Karpas-422 (cell line): ENCODE results near the gene GLIS1. TPM values are rescaled to one million over a fixed set of nuclear protein-coding genes. Genes with fewer than 3 reads are reported as not detected.

Experiments used
- DNase-seq: peaks from one replicate; pipeline ENCODE4 v3.0.0-alpha.2; 2015
- H2AFZ ChIP-seq: fragments of 200-600 bp; sonication (generic); 2 replicates; pipeline ENCODE4 v1.6.1; 2014; ENCODE audit warnings: antibody characterized with exemption, low read length, mixed read lengths
- H3K27ac ChIP-seq: fragments of 200-600 bp; sonication (generic); 2 replicates; pipeline ENCODE4 v1.5.1; 2014; ENCODE audit warnings: mild to moderate bottlenecking, low read length, moderate library complexity
- H3K27me3 ChIP-seq: fragments of 200-600 bp; sonication (generic); 2 replicates; pipeline ENCODE4 v1.6.1; 2014; ENCODE audit warnings: low read length, mixed read lengths
- H3K36me3 ChIP-seq: fragments of 200-600 bp; sonication (generic); 2 replicates; pipeline ENCODE4 v1.6.1; 2014; ENCODE audit warnings: low read length, mixed read lengths; ENCODE audit not compliant: insufficient read depth
- H3K4me1 ChIP-seq: fragments of 200-600 bp; sonication (generic); 2 replicates; pipeline ENCODE4 v1.6.1; 2014; ENCODE audit warnings: mild to moderate bottlenecking, low read length, mixed read lengths
- H3K4me2 ChIP-seq: fragments of 200-600 bp; sonication (generic); 2 replicates; pipeline ENCODE4 v1.6.1; 2014; ENCODE audit warnings: low read length, low read depth, mild to moderate bottlenecking; ENCODE audit not compliant: poor library complexity, severe bottlenecking
- H3K4me3 ChIP-seq: fragments of 200-600 bp; sonication (generic); 2 replicates; pipeline ENCODE4 v1.5.1; 2014; ENCODE audit warnings: mild to moderate bottlenecking, antibody characterized with exemption, low read length, mixed read lengths
- H3K79me2 ChIP-seq: fragments of 200-600 bp; sonication (generic); 2 replicates; pipeline ENCODE4 v1.6.1; 2014; ENCODE audit warnings: mild to moderate bottlenecking, low read length, mixed read lengths
- H3K9ac ChIP-seq: fragments of 200-600 bp; sonication (generic); 2 replicates; pipeline ENCODE4 v1.6.0; 2014; ENCODE audit warnings: low read length
- H3K9me2 ChIP-seq: fragments of 200-600 bp; sonication (generic), shearing (Covaris generic); replicated peaks from 2 replicates; pipeline ENCODE4 v1.6.0; 2014; ENCODE audit warnings: mild to moderate bottlenecking, low read length, moderate library complexity; ENCODE audit not compliant: insufficient read depth
- H3K9me3 ChIP-seq: fragments of 300-700, 200-600 bp; sonication (generic); 2 replicates; pipeline ENCODE4 v1.6.1; 2014; ENCODE audit warnings: low read length, mixed read lengths
- H4K20me1 ChIP-seq: fragments of 200-600 bp; sonication (generic); 2 replicates; pipeline ENCODE4 v1.6.1; 2014; ENCODE audit warnings: mild to moderate bottlenecking, antibody characterized with exemption, low read length, low read depth; ENCODE audit not compliant: insufficient read depth
- total RNA-seq: library from RNA; depleted of rRNA; stranded (reverse); fragments of >200 nt; shearing (Covaris generic); gene quantifications from 2 replicates; pipeline ENCODE4 v1.2.3, GENCODE V29; 2014; ENCODE audit warnings: low replicate concordance

GLIS1 gene
- total RNA-seq, 1 experiment from 2014 or later, result not detected

DNA sequence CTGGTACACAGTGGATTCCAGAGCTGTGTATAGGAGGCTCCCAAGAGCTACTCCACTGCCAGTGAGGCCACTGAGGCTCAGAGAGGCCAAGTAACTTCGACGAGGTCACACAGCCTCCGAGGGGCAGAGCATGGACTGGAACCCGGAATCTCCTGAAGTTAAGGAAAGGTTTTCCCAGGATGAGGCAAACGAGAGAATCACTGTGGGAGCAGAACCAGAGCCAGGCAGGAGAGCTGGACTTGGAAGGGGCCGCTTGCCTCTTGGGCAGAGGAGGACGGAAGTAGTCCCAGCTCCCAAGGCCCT, 52.0 kb downstream of the GLIS1 start:
- Histone ChIP-seq H3K27me3 (no peaks in the 10 kb centered on the region), H3K4me1 (peaks cover 2% of the 10 kb centered on the region), H3K4me3 (no peak overlapping the region), H3K27ac (no peak overlapping the region), H3K9ac (no peak overlapping the region), H2AFZ (no peak overlapping the region), H4K20me1 (no peaks in the 10 kb centered on the region; the same call in 1 of the 2 replicates), H3K9me2 (no peaks in the 10 kb centered on the region), H3K4me2 (no peak overlapping the region), H3K9me3 (no peaks in the 10 kb centered on the region), H3K79me2 (no peaks in the 10 kb centered on the region), H3K36me3 (no peaks in the 10 kb centered on the region)
- no peak for DNase-seq

DNA sequence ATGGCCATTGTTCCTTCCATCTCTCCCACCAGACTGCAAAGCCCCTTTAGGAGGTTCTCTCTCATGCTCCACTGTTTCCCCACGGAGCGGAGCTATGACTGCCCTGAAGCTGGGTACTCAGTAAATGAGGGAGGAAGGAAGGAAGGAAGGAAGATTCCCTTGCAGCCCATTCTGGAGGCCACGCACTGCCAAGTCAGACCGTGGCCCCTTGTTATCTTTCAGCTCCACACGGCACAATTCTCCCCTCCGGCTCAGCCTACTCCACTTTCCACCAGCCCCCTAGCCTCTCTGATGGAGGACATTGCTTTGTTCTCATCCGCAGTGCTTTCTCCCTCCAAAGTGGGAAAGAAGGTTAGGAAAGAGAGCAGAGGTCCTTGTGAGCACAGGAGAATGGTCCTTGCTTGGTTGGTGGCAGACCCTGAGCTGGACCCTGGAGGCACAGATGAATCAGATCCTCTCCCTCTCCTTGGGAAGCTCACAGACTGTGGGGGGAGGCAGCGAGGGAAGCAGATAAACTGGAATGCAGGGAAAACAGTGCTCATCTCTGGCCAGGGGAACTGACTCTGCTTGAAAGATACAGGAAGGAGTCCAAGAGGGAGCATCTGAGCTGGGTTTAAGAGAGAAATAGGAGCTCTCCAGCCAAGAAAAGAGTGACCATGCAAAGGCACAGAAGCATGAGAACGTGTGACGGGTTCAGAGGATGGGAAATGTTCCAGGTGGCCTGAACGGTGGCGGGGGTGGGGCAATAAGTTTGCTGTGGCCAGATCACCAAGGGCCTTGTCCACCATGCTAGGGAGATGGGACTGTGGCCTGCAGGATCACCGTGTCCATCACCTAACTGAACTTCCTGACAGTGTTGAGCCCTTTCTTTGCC, 52.6 kb downstream of the GLIS1 start:
- Histone ChIP-seq H3K27ac (no peak overlapping the region), H3K9ac (no peak overlapping the region), H3K9me2 (no peaks in the 10 kb centered on the region), H3K9me3 (no peaks in the 10 kb centered on the region), H4K20me1 (no peaks in the 10 kb centered on the region; the same call in 1 of the 2 replicates), H2AFZ (no peak overlapping the region), H3K79me2 (no peaks in the 10 kb centered on the region), H3K4me3 (no peak overlapping the region), H3K4me1 (peaks cover 5% of the 10 kb centered on the region), H3K36me3 (no peaks in the 10 kb centered on the region), H3K4me2 (no peak overlapping the region), H3K27me3 (no peaks in the 10 kb centered on the region)
- no peak for DNase-seq

DNA sequence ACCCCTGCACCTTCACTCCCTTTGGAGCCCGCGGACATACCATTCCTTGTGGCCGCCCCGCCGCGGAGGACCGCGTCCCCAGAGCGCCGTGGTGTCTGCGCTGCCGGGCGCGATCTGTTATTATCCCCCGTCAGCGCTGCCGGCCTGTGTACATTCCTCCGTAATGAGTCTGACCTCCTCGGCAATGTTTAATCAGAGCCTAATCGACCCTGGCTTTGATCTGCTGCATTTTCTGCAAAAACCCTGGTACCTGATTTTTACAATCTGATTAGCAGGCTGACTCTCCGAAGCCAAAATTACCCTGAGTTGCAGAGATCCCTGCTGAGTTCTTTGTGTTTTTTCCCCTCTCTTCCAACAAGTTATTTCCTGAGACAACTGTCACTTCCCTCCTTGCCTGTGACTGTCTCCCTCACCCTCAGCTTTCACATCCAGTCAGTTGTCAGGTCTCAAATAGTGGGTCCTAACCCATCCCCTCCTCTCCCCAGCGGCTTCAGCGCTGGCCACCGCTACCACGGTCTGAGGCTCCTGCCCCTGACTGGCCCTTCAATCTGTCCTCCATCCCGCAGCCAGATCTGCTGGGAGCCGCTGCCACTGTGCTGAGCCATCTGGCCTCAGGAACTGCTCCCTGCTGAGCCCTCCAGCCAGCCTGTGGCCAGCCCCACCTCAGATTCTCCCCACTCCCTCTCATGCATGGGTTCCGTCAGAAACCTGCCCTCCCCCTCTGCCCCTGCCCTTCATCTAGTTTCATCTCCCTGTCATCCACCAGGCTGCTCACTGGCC, 53.5 kb downstream of the GLIS1 start:
- no peak overlapping the region for H3K4me2 ChIP-seq
- H3K9ac ChIP-seq, result no peak overlapping the region
- no peaks in the 10 kb centered on the region for H3K79me2 ChIP-seq
- no peak overlapping the region for H2AFZ ChIP-seq
- H3K27me3 ChIP-seq, result no peaks in the 10 kb centered on the region
- no peak overlapping the region for H3K4me3 ChIP-seq
- H3K4me1 ChIP-seq, result peaks cover 5% of the 10 kb centered on the region
- no peak overlapping the region for H3K27ac ChIP-seq
- no peak for DNase-seq
- H3K9me2 ChIP-seq, result no peaks in the 10 kb centered on the region
- H3K9me3 ChIP-seq, result no peaks in the 10 kb centered on the region
- no peaks in the 10 kb centered on the region for H3K36me3 ChIP-seq
- no peaks in the 10 kb centered on the region; the same call in 1 of the 2 replicates for H4K20me1 ChIP-seq

- no peak overlapping the region for H3K4me3 ChIP-seq
- peaks cover 5% of the 10 kb centered on the region for H3K4me1 ChIP-seq
- no peak overlapping the region for H3K27ac ChIP-seq
- no peaks in the 10 kb centered on the region for H3K9me3 ChIP-seq
- no peaks in the 10 kb centered on the region for H3K36me3 ChIP-seq
- H4K20me1 ChIP-seq, result no peaks in the 10 kb centered on the region; the same call in 1 of the 2 replicates
- H3K4me2 ChIP-seq, result no peak overlapping the region
- DNase-seq, result no peak
- H3K27me3 ChIP-seq, result no peaks in the 10 kb centered on the region
- H3K9ac ChIP-seq, result no peak overlapping the region
- no peaks in the 10 kb centered on the region for H3K79me2 ChIP-seq
- no peaks in the 10 kb centered on the region for H3K9me2 ChIP-seq
- no peak overlapping the region for H2AFZ ChIP-seq
Measured at GRCh38 chr1:53684741-53685140, 54.2 kb downstream of the GLIS1 start.

- no peak overlapping the region for H3K9ac ChIP-seq
- H3K27me3 ChIP-seq, result no peaks in the 10 kb centered on the region
- no peak overlapping the region for H3K4me3 ChIP-seq
- H3K27ac ChIP-seq, result no peak overlapping the region
- H3K4me2 ChIP-seq, result no peak overlapping the region
- H2AFZ ChIP-seq, result no peak overlapping the region
- DNase-seq, result no peak
- no peaks in the 10 kb centered on the region; the same call in 1 of the 2 replicates for H4K20me1 ChIP-seq
- peaks cover 5% of the 10 kb centered on the region for H3K4me1 ChIP-seq
- no peaks in the 10 kb centered on the region for H3K9me3 ChIP-seq
- H3K79me2 ChIP-seq, result no peaks in the 10 kb centered on the region
- no peaks in the 10 kb centered on the region for H3K36me3 ChIP-seq
- H3K9me2 ChIP-seq, result no peaks in the 10 kb centered on the region
Measured at GRCh38 chr1:53683986-53684740, 54.8 kb downstream of the GLIS1 start.

GRCh38 chr1:53682881-53683280, 56.1 kb downstream of the GLIS1 start:
- Histone ChIP-seq H3K36me3 (no peaks in the 10 kb centered on the region), H3K9ac (no peak overlapping the region), H3K9me3 (no peaks in the 10 kb centered on the region), H3K9me2 (no peaks in the 10 kb centered on the region), H3K79me2 (no peaks in the 10 kb centered on the region), H3K4me1 (peaks cover 5% of the 10 kb centered on the region), H4K20me1 (no peaks in the 10 kb centered on the region; the same call in 1 of the 2 replicates), H3K27me3 (no peaks in the 10 kb centered on the region), H3K4me2 (no peak overlapping the region), H3K4me3 (no peak overlapping the region), H3K27ac (no peak overlapping the region), H2AFZ (no peak overlapping the region)
- DNase-seq, result no peak

GRCh38 chr1:53681977-53682685, 56.8 kb downstream of the GLIS1 start:
- Histone ChIP-seq H3K27ac (no peak overlapping the region), H3K4me3 (no peak overlapping the region), H3K36me3 (no peaks in the 10 kb centered on the region), H3K27me3 (no peaks in the 10 kb centered on the region), H3K9me3 (no peaks in the 10 kb centered on the region), H3K79me2 (no peaks in the 10 kb centered on the region), H2AFZ (no peak overlapping the region), H3K4me1 (peaks cover 5% of the 10 kb centered on the region), H4K20me1 (no peaks in the 10 kb centered on the region; the same call in 1 of the 2 replicates), H3K9ac (no peak overlapping the region), H3K4me2 (no peak overlapping the region), H3K9me2 (no peaks in the 10 kb centered on the region)
- DNase-seq, result peak; percentile 77
